ENCODE measurements around the gene SHISA6.

SHISA6 gene

DNA sequence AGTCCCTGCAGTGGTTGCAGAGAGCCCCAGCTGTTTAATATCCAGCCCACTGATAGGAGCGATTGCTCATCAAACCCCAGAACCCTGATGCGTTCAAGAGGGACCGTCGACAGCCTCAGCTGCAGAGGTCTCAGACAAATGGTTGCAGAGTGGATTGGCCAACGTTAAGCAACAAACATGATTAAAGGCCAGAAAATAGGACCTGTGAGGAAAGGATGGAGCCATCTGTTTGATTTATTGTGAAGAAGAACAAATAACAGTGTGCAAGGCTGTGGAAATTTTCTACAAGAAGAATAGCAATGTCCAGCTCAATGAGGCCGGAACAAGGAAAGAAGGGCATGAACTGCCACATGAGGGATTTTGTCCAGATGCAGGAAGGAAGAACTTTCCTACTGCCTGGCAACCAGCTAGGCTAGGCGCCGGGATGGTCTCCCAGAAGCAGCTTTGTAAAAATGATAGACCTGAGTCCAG, 218.9 kb downstream of the SHISA6 start:
- no CpG with 5 or more reads among the region's 8 CpGs for WGBS (ENCODE audit: extremely low coverage, insufficient coverage, low lambda C conversion rate)

DNA sequence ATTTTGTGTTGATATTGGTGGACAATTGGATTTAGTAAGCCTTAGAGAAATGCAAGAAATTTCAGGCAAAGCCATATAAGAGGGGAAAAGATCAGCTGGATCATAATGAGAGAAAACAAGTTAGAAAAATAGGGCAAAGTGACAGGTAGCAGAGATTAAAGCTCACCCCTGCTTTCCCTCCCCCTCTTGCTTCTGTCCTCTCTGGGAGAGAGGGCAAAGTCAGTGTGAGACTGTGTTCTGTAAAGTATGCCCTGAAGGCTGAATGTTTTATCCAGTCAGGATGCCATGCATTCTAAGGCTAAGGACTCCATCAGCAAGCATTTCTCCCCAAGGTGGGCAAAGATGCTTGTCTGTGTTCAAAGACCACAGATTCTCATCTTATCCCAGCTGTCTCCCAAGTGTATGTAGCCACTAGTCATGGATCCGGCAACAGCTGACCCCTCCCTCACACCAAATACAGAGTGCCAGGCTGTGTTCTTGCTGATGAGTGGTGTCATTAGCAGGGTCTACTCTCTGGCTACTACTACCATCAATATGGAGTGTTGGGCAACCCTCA, 221.1 kb downstream of the SHISA6 start:
- H2BK15ac ChIP-seq (replicated peaks; ENCODE audit: low read depth) = no peak overlapping the region
- H2BK5ac ChIP-seq (ENCODE audit: low read length) = no peak overlapping the region
- H4K8ac ChIP-seq (ENCODE audit: low read depth, low read length) = no peak overlapping the region
- no peaks in the 10 kb centered on the region for H3K27me3 ChIP-seq (ENCODE audit: insufficient read depth, low read length, poor library complexity)
- H3K4me2 ChIP-seq (ENCODE audit: low read length) = no peak overlapping the region
- H3K4ac ChIP-seq (ENCODE audit: low read depth, low read length) = no peak overlapping the region
- no peaks in the 10 kb centered on the region for H3K79me2 ChIP-seq (ENCODE audit: control insufficient read depth, insufficient read depth, low read length)
- no peak overlapping the region for H3K56ac ChIP-seq (ENCODE audit: low read length)
- WGBS (ENCODE audit: extremely low coverage, insufficient coverage, low lambda C conversion rate) = no CpG with 5 or more reads among the region's 1 CpG
- no peak overlapping the region for H3K9ac ChIP-seq (ENCODE audit: low read length)
- no peaks in the 10 kb centered on the region for H3K36me3 ChIP-seq (ENCODE audit: control insufficient read depth, insufficient read depth, low read length)
- DNase-seq = peak; percentile 31
- H2BK120ac ChIP-seq (ENCODE audit: low read depth, low read length) = no peak overlapping the region
- H3K23ac ChIP-seq (ENCODE audit: low read length) = no peak overlapping the region
- H3K4me3 ChIP-seq (ENCODE audit: low read length) = no peak overlapping the region
- no peak overlapping the region for H3K27ac ChIP-seq (ENCODE audit: low read depth, low read length)
- no peak overlapping the region for H4K5ac ChIP-seq (ENCODE audit: low read length)
- no peak overlapping the region for H2AK5ac ChIP-seq (ENCODE audit: low read length)
- H3K4me1 ChIP-seq (ENCODE audit: control insufficient read depth, low read depth, low read length) = no peaks in the 10 kb centered on the region
- H3K79me1 ChIP-seq (ENCODE audit: low read length) = no peaks in the 10 kb centered on the region
- no peak overlapping the region for H3K18ac ChIP-seq (ENCODE audit: low read length)

More for the DNA sequence above, 218.9 kb downstream of the SHISA6 start:
- Histone ChIP-seq H3K27ac (ENCODE audit: low read depth, low read length) (no peak overlapping the region), H3K23ac (ENCODE audit: low read length) (no peak overlapping the region), H3K79me1 (ENCODE audit: low read length) (no peaks in the 10 kb centered on the region), H3K4me2 (ENCODE audit: low read length) (no peak overlapping the region), H3K36me3 (ENCODE audit: control insufficient read depth, insufficient read depth, low read length) (no peaks in the 10 kb centered on the region), H3K4ac (ENCODE audit: low read depth, low read length) (no peak overlapping the region), H2AK5ac (ENCODE audit: low read length) (no peak overlapping the region), H2BK5ac (ENCODE audit: low read length) (no peak overlapping the region), H2BK15ac (replicated peaks; ENCODE audit: low read depth) (no peak overlapping the region), H3K4me1 (ENCODE audit: control insufficient read depth, low read depth, low read length) (no peaks in the 10 kb centered on the region), H4K8ac (ENCODE audit: low read depth, low read length) (no peak overlapping the region), H3K4me3 (ENCODE audit: low read length) (no peak overlapping the region), H3K79me2 (ENCODE audit: control insufficient read depth, insufficient read depth, low read length) (no peaks in the 10 kb centered on the region), H3K56ac (ENCODE audit: low read length) (no peak overlapping the region), H3K27me3 (ENCODE audit: insufficient read depth, low read length, poor library complexity) (no peaks in the 10 kb centered on the region), H3K9ac (ENCODE audit: low read length) (no peak overlapping the region), H4K5ac (ENCODE audit: low read length) (no peak overlapping the region), H3K18ac (ENCODE audit: low read length) (no peak overlapping the region), H2BK120ac (ENCODE audit: low read depth, low read length) (no peak overlapping the region)
- DNase-seq = no peak

DNA sequence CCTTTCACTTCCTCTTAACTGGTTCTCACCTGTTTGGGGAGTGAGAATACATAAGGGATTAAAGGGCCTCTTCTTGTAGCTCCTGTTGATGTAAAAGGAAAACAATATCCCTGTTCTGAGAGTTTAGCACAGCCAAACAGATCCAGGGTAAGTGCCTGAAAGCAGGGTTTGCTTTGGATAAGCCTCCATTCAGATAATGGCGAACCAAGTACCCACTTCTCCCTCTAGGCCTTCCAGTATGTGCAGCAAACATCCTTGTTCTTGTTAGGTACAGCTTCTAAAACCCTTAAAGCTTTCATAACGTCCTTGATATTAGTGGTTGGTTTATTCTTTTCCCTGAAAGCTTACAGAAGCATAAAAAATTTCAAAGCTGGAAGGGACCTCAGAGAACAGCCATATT, 226.6 kb downstream of the SHISA6 start:
- no peaks in the 10 kb centered on the region for H3K4me1 ChIP-seq (ENCODE audit: control insufficient read depth, low read depth, low read length)
- no peak for DNase-seq
- H3K4me2 ChIP-seq (ENCODE audit: low read length) = no peak overlapping the region
- H3K36me3 ChIP-seq (ENCODE audit: control insufficient read depth, insufficient read depth, low read length) = no peaks in the 10 kb centered on the region
- H3K27me3 ChIP-seq (ENCODE audit: insufficient read depth, low read length, poor library complexity) = no peaks in the 10 kb centered on the region
- H3K23ac ChIP-seq (ENCODE audit: low read length) = no peak overlapping the region
- H3K4me3 ChIP-seq (ENCODE audit: low read length) = no peak overlapping the region
- no peaks in the 10 kb centered on the region for H3K79me2 ChIP-seq (ENCODE audit: control insufficient read depth, insufficient read depth, low read length)
- H3K79me1 ChIP-seq (ENCODE audit: low read length) = no peaks in the 10 kb centered on the region
- no peak overlapping the region for H3K27ac ChIP-seq (ENCODE audit: low read depth, low read length)
- H3K18ac ChIP-seq (ENCODE audit: low read length) = no peak overlapping the region
- H2BK120ac ChIP-seq (ENCODE audit: low read depth, low read length) = no peak overlapping the region
- H2BK5ac ChIP-seq (ENCODE audit: low read length) = no peak overlapping the region
- no peak overlapping the region for H4K5ac ChIP-seq (ENCODE audit: low read length)
- no peak overlapping the region for H2BK15ac ChIP-seq (replicated peaks; ENCODE audit: low read depth)
- WGBS (ENCODE audit: extremely low coverage, insufficient coverage, low lambda C conversion rate) = no CpG with 5 or more reads among the region's 2 CpGs
- no peak overlapping the region for H3K4ac ChIP-seq (ENCODE audit: low read depth, low read length)
- H4K8ac ChIP-seq (ENCODE audit: low read depth, low read length) = no peak overlapping the region
- no peak overlapping the region for H2AK5ac ChIP-seq (ENCODE audit: low read length)
- H3K56ac ChIP-seq (ENCODE audit: low read length) = no peak overlapping the region
- no peak overlapping the region for H3K9ac ChIP-seq (ENCODE audit: low read length)

DNA sequence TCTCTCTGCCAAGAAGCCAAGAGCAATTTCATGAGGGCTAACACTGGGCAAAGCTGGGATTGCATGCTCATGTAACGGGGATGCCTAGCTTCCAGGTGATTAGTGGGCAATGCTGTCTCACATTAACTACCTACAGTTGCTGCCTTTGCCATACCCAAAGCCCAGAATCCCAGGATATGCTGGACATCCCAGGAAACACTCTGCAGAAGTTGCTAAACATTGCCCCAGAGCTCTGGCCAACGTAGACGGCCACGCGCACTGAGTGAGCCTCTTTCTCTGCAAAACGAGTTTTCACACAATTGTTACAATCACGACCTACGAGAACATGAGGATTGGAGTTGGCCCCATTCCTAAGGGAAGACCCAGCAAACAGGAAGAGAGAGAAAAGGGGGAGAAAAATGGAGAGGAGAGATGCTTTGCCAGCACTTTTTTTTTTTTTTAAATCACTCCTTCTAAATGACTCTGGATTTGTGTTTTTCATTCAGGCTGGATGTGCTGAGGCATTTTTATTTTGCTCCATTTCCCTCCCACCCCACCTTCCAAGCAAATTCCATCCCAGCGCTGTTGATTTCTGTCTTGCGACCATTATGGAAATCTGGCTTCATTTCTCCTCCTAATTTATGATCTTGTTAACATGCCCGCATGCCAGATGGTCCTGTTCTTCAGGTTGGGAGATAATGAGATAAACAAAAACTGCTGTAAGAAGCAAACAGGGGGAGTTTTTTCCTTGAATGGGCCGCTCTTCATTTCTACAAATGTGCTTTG, 244.5 kb downstream of the SHISA6 start:
- H3K56ac ChIP-seq (ENCODE audit: low read length) = peak overlapping the region; percentile 1
- no peak overlapping the region for H4K5ac ChIP-seq (ENCODE audit: low read length)
- H3K9ac ChIP-seq (ENCODE audit: low read length) = no peak overlapping the region
- no peak overlapping the region for H2BK15ac ChIP-seq (replicated peaks; ENCODE audit: low read depth)
- H3K79me1 ChIP-seq (ENCODE audit: low read length) = no peaks in the 10 kb centered on the region
- no peak overlapping the region for H3K27ac ChIP-seq (ENCODE audit: low read depth, low read length)
- DNase-seq = no peak
- no peak overlapping the region for H3K4ac ChIP-seq (ENCODE audit: low read depth, low read length)
- no peak overlapping the region for H3K18ac ChIP-seq (ENCODE audit: low read length)
- H4K8ac ChIP-seq (ENCODE audit: low read depth, low read length) = no peak overlapping the region
- no peak overlapping the region for H3K23ac ChIP-seq (ENCODE audit: low read length)
- no peaks in the 10 kb centered on the region for H3K79me2 ChIP-seq (ENCODE audit: control insufficient read depth, insufficient read depth, low read length)
- H3K36me3 ChIP-seq (ENCODE audit: control insufficient read depth, insufficient read depth, low read length) = no peaks in the 10 kb centered on the region
- H2BK5ac ChIP-seq (ENCODE audit: low read length) = no peak overlapping the region
- H2AK5ac ChIP-seq (ENCODE audit: low read length) = no peak overlapping the region
- peaks cover 3% of the 10 kb centered on the region for H3K4me1 ChIP-seq (ENCODE audit: control insufficient read depth, low read depth, low read length)
- H2BK120ac ChIP-seq (ENCODE audit: low read depth, low read length) = no peak overlapping the region
- no peak overlapping the region for H3K4me3 ChIP-seq (ENCODE audit: low read length)
- no CpG with 5 or more reads among the region's 12 CpGs for WGBS (ENCODE audit: extremely low coverage, insufficient coverage, low lambda C conversion rate)
- H3K4me2 ChIP-seq (ENCODE audit: low read length) = no peak overlapping the region
- H3K27me3 ChIP-seq (ENCODE audit: insufficient read depth, low read length, poor library complexity) = no peaks in the 10 kb centered on the region

DNA sequence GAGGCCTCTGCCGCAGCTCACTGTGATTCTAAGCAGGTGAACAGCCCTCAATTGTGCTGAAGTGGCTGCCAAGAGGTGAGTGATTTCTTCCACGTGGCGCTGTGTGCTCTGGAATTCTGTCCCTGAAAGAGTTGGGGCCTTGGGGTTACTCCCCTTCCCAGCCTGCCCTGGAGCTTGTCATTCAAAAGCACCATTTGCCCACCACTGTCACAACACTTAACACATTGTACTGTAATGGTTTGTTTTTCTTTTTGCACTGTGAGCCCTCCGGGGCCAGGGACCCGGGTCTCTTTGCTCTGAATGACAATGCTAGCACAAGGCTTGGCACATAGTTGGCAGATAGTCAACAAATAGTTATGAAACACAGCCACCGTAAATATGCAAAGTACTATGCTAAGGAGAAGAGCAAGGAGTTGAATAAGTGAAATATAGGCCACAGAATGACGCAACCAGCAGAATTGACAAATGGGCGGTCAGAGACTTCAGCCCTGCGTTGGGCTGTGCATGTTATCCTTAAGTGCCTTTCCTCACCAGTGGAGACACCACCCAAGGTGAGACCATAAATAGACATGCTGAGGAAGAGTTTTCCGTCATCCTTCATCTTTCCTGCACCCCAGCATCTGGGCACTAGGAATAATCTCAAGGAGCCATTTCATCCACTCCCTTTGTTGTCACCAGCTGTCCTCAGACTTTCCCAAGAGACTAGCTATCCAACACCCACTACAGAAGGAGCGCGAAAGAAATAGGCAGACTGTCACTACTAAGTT, 245.3 kb downstream of the SHISA6 start:
- H3K4ac ChIP-seq (ENCODE audit: low read depth, low read length) = no peak overlapping the region
- H3K23ac ChIP-seq (ENCODE audit: low read length) = no peak overlapping the region
- no peak overlapping the region for H4K5ac ChIP-seq (ENCODE audit: low read length)
- H3K27ac ChIP-seq (ENCODE audit: low read depth, low read length) = no peak overlapping the region
- no peak for DNase-seq
- H3K27me3 ChIP-seq (ENCODE audit: insufficient read depth, low read length, poor library complexity) = no peaks in the 10 kb centered on the region
- H3K18ac ChIP-seq (ENCODE audit: low read length) = no peak overlapping the region
- H2BK5ac ChIP-seq (ENCODE audit: low read length) = no peak overlapping the region
- no peak overlapping the region for H4K8ac ChIP-seq (ENCODE audit: low read depth, low read length)
- H3K4me2 ChIP-seq (ENCODE audit: low read length) = no peak overlapping the region
- H3K56ac ChIP-seq (ENCODE audit: low read length) = no peak overlapping the region
- H3K4me3 ChIP-seq (ENCODE audit: low read length) = no peak overlapping the region
- no peaks in the 10 kb centered on the region for H3K36me3 ChIP-seq (ENCODE audit: control insufficient read depth, insufficient read depth, low read length)
- no peak overlapping the region for H3K9ac ChIP-seq (ENCODE audit: low read length)
- no peak overlapping the region for H2AK5ac ChIP-seq (ENCODE audit: low read length)
- no CpG with 5 or more reads among the region's 12 CpGs for WGBS (ENCODE audit: extremely low coverage, insufficient coverage, low lambda C conversion rate)
- no peak overlapping the region for H2BK15ac ChIP-seq (replicated peaks; ENCODE audit: low read depth)
- H3K79me1 ChIP-seq (ENCODE audit: low read length) = no peaks in the 10 kb centered on the region
- H2BK120ac ChIP-seq (ENCODE audit: low read depth, low read length) = no peak overlapping the region
- no peaks in the 10 kb centered on the region for H3K79me2 ChIP-seq (ENCODE audit: control insufficient read depth, insufficient read depth, low read length)
- peaks cover 3% of the 10 kb centered on the region for H3K4me1 ChIP-seq (ENCODE audit: control insufficient read depth, low read depth, low read length)
